ENCODE results near the gene DTX3.
A peak's percentile ranks its signal among the peaks of the same experiment; 100 is the strongest.
"Not testable (repeated sequence)": the region's sequence is repeated elsewhere in the genome, so short reads cannot be mapped to it uniquely, and the experiment has no call there.

Gene DTX3, protein sequence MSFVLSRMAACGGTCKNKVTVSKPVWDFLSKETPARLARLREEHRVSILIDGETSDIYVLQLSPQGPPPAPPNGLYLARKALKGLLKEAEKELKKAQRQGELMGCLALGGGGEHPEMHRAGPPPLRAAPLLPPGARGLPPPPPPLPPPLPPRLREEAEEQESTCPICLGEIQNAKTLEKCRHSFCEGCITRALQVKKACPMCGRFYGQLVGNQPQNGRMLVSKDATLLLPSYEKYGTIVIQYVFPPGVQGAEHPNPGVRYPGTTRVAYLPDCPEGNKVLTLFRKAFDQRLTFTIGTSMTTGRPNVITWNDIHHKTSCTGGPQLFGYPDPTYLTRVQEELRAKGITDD

GRCh38 chr12:57604454-57604991 lies at the start of gene DTX3:
Gene DTX3 (plus strand): TSS chr12:57604824. CDS start chr12:57606518, 1,694 bp downstream.
- DNase-seq, result peak; percentile 50

DNA sequence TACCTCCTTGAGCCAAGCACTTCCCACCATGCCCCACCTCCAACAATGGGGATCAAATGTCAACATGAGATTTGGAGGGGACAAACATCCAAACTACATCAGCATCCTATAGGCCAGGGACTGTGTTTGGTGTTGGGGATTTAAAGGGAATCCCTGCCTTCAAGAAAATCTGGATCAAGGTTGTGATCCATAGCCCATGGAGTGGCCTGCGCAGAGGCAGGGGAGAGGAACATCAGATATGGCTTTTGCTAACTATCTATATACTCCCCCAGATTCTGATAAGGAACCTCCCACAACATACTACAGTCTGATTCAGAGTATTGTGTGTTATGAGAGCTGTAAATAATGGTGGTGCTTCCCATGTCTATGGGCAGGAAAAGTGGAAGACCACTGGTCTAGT lies 49.7 kb upstream of the DTX3 start:
- DNase-seq, result no peak

DNA sequence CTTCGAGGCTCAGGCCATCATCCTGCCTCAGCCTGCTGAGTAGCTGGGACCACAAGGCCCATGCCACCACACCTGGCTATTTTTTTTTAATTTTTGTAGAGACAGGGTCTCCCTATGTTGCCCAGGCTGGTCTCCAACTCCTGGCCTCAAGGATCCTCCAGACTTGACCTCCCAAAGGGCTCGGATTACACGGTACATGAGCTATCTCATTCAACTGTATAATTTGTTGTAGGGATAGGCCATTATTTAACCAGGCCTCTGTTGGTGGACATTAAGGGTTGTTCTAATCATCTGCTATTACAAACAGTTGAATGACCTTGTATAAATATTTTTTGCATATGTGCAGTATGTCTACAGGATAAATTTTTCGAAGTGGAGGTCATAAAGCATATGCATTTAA lies 45.8 kb upstream of the DTX3 start:
- DNase-seq, result no peak

DNA sequence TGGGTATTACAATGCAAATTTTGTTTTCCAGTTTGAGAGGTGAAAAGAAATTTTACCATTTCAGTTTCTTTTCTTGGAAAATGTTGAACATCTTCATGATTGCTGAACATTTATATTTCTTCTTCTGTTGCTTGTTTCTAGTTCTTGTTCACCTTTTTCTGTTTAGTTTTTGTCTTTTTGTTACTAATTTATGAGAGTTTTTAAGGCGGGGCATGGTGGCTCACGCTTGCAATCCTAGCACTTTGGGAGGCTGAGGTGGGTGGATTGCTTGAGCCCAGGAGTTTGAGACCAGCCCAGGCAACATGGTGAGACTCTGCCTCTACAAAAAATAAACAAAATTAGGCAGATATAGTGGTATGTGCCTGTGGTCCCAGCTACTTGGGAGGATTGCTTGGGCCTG lies 44.1 kb upstream of the DTX3 start:
- DNase-seq, result no peak

DNA sequence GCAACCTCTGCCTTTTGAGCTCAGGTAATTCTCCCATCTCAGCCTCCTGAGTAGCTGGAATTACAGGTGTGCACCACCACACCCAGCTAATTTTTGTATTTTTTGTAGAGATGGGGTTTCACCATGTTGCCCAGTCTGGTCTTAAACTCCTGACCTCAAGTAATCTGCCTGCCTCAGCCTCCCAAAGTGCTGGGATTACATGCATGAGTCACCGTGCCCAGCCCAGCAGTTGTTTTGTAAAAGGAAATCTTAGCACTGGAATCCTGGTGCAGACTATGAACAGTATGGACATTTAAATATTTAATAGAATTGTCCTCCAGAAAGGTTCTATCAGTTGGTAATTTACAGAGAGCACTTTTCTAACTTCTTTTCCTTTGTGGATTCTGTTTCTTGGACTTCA lies 43.5 kb upstream of the DTX3 start:
- DNase-seq, result not testable (repeated sequence)

GRCh38 chr12:57563358-57563757 lies 41.3 kb upstream of the DTX3 start:
- no peak for DNase-seq

DNA sequence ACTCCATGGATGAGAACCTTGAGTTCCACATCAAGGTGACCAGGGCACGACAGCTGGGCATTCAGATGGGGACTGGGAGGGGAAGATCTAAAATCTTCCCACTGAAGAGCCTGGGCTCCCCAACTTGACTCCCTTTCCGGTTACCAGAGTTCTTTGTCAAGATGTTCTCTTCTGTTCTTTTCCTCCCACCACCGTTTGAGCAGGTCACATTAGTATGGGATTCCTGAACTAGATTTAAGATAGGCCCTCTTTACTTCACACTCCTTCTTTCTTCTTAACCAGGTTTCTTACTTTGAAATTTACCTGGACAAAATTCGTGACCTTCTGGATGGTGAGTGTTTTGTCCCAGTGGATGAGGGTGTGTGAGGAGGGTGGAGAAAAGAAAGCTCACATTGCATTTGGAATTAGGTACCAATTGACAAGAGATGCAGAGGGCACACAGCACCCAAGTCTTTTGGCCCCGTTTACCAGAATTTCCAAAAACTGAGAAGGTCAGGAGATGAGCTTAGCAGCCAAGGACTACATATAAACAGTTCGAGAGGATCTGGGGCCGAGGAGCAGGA lies 40.4 kb upstream of the DTX3 start:
- DNase-seq, result no peak

- no peak for DNase-seq
Measured at GRCh38 chr12:57568838-57569237, 35.8 kb upstream of the DTX3 start.

GRCh38 chr12:57569858-57570257 lies 34.8 kb upstream of the DTX3 start:
- DNase-seq, result no peak

GRCh38 chr12:57570438-57570837 lies 34.2 kb upstream of the DTX3 start:
- DNase-seq, result not testable (repeated sequence)

GRCh38 chr12:57571926-57572762 lies 32.5 kb upstream of the DTX3 start:
- no peak for DNase-seq

DNA sequence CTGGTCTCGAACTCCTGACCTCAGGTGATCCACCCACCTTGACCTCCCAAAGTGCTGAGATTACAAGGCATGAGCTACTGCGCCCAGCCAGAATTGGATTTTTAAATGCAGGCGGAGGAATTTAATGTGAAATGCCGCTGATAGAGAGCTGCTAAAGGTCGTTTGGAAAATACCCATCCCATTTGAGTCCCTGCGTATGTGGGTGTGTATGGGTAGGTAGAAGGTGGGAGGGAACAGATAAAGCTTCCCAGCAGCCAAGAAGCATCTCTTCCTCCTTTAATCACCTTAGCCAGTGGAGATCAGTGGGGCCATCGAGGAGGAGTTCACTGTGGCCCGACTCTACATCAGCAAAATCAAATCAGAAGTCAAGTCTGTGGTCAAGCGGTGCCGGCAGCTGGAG lies 29.8 kb upstream of the DTX3 start:
- no peak for DNase-seq

DNA sequence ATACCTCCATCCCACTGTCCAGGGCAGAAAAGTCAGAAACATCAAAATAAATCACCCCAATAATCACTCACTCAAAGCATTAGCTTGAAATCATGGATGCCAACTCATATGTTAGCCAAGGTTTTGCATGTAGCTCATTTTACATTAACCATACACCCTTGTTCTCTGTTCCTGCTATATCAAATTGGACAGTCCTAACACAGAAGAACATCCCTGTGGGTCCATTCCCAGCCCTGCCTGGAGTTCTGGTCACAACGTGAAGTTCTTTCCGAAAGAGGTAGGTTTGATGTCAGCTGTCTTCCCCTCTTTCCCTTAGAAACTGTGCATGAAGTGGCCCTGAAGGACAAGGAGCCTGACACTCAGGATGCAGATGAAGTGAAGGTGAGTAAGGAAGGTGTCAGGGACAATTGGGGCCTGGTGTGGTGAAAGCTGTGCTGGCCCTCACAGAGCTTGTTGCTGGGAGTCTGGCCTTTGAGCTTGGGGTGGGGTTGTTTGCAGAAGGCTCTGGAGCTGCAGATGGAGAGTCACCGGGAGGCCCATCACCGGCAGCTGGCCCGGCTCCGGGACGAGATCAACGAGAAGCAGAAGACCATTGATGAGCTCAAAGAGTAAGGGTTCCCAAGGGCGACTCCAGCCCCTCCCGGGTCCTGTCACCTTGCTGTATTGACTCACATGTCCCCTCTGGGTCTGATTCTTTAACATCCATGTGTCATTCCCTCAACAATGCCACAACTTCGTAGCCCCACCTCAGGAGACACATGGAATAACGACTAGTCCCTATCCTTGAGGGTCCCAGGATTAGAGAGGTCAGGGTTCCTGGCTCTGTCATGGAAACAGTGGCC lies 28.6 kb upstream of the DTX3 start:
- DNase-seq, result no peak

DNA sequence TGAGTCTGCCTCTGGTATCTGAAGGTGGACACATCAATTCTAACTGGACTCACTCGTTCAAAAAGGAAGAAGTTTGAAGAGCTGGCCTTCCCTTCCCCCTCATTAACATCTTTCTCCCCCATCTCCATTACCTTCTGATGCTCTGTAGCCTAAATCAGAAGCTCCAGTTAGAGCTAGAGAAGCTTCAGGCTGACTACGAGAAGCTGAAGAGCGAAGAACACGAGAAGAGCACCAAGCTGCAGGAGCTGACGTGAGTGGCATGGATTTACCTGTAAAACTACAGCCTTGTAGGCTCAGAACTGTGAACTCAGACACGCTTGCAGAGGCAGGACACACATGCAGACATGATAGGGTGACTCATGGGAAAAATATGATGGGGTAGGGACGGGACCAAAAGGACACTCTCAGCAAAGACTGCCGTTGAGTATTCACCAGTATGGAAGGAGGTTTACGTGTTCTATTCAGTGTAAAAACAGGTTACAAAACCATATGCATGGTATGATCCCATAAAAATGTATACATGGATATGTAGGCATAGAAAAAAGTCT lies 27.9 kb upstream of the DTX3 start:
- DNase-seq, result no peak

DNA sequence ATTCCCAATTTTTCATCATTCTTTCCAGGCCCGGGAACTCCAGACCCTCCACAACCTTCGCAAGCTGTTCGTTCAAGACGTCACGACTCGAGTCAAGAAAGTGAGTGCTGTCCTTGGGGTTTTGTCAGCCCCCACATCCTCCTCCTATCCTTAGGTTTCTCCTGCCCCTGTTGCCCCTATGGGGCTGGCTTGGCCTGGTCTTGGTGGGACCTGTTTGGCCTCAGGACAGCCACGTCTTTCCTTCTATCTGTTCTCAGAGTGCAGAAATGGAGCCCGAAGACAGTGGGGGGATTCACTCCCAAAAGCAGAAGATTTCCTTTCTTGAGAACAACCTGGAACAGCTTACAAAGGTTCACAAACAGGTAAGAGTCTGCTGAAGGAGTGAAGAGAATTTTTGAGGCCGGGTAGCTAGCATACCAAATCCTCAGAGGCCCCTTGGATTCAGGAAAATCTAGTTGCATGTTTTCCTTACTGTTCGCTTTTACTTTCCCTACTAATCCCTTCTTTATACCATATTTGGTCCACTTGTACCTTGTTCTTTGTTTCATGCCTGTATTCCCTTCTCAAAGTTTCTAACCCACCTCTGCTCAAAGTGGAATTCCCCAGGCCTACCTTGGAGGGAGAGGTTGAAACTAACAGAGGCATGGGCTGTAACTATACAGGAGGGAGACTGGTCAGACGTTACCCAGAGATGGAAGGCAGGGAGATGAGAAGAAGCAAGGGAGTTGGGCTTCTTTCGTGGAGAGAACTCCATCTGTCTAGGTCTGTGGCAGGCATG lies 26.5 kb upstream of the DTX3 start:
- DNase-seq, result no peak

- no peak for DNase-seq
Measured at GRCh38 chr12:57579011-57579410, 25.6 kb upstream of the DTX3 start.

DNA sequence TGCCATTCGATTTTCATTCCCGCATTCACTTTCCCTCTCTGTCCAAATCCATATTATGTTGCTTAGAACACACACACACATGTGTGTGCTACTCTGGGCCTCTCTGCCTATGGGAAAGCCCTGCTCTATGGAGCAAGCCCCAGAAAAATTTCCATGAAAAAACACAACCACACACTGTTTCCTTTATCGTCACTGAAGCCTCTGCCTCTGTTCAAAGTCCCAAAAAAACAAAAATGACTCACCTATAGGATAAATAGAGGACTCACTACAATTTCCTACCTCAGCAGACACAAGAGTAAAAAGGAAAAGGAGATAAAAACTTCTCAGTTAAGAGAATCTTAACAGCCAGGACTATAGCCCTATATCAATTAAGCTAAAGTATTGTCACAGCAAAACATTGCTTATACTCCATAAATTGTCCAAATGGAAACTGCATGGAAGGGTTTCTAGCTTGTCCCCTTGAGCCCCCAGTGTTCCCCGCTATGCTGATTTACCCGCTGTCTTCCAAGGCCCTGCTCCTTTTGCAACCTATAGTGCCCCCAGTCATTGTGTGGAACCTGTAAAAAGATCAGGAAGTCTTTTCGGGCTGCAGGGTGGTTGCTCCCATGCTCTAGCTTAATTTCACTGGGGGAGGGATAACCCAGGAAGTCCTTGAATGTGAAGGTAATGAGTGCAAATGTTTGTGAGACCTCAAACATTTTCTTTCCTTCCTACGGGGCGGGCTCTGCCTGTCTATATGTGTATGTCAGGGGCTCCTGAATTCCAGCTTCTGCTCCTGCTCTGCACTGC lies 24.8 kb upstream of the DTX3 start:
- no peak for DNase-seq

- DNase-seq, result no peak
Measured at GRCh38 chr12:57580466-57580795, 24.2 kb upstream of the DTX3 start.

DNA sequence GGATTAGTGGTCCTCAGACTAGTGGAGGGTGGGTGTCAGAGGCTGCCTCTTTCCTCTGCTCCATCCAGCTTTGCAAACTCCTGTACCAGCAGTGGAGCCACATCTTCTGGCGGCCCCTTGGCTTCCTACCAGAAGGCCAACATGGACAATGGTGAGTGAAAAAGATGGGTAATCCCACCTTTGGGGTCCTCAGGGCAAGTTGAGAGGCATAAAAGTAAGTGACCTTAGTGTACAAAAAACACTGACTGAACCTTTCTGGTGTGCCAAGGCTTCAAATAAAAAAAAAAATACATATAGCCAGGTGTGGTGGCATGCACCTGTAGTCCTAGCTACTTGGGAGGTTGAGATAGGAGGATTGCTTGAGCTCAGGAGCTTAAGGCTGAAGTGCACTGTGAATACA lies 22.8 kb upstream of the DTX3 start:
- no peak for DNase-seq

GRCh38 chr12:57582440-57582839 lies 22.2 kb upstream of the DTX3 start:
- no peak for DNase-seq
